ENCODE measurements around the gene PPP1R1B. TPM values are rescaled to one million over a fixed set of nuclear protein-coding genes. Genes with fewer than 3 reads are reported as not detected.

The PPP1R1B gene
- total and polyA plus RNA-seq, 2 of the 4 experiments (the other 2 are of a cell fraction), result not detected

DNA sequence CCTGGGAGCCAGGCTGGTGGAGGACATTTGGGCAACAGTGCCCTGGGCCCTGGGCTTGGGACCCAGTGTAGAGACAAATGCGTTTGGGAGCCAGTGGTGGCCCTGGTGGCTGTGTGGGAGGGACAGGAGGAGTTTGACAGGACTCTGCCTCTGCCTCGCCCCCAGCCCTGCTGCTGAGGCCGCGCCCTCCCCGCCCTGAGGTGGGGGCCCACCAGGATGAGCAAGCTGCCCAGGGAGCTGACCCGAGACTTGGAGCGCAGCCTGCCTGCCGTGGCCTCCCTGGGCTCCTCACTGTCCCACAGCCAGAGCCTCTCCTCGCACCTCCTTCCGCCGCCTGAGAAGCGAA is 26.5 kb downstream of the PPP1R1B start:
- H3K4me3 ChIP-seq (ENCODE audit: insufficient read depth, low read depth, low read length), result no peak overlapping the region
- H2AFZ ChIP-seq (replicated peaks; ENCODE audit: low read length, poor library complexity), result no peak overlapping the region
- no peak for TF ChIP-seq CEBPB (IDR thresholded peaks at IDR 0.05; ENCODE audit: low read depth, low read length)
- no peak for TF ChIP-seq POLR2A (IDR thresholded peaks at IDR 0.05; ENCODE audit: low read depth, low read length)
- TF ChIP-seq NFE2L2 (IDR thresholded peaks at IDR 0.05; ENCODE audit: low read depth, low read length), result no peak
- no peak for TF ChIP-seq MAZ (IDR thresholded peaks at IDR 0.05; ENCODE audit: borderline replicate concordance, low read depth, low read length)
- no peak for TF ChIP-seq RAD21 (IDR thresholded peaks at IDR 0.05; ENCODE audit: low read length)
- TF ChIP-seq MAFK (IDR thresholded peaks at IDR 0.05; ENCODE audit: low read depth, low read length), result no peak
- TF ChIP-seq CTCF (conservative IDR thresholded peaks at IDR 0.05; ENCODE audit: low read depth, low read length), result no peak
- TF ChIP-seq BHLHE40 (IDR thresholded peaks at IDR 0.05; ENCODE audit: low read depth, low read length), result no peak
- TF ChIP-seq CHD1 (IDR thresholded peaks at IDR 0.05; ENCODE audit: low read depth, low read length), result no peak
- peaks cover 12 to 37% of the 10 kb centered on the region in 2 experiments for H3K79me1 ChIP-seq (ENCODE audit: low read depth in 1 of 2, low read length in 2 of 2)
- H3K14ac ChIP-seq (replicated peaks; ENCODE audit: low read depth, low read length), result no peak overlapping the region
- no peak overlapping the region for H3K23ac ChIP-seq (ENCODE audit: low read depth, low read length)
- no peaks in the 10 kb centered on the region for H3K27me3 ChIP-seq (ENCODE audit: control insufficient read depth, insufficient read depth, low read length)
- intact Hi-C loops (cut with micrococcal nuclease) (no loop called here), dilution Hi-C loops (cut with HindIII; ENCODE audit: low sequenced_read_pairs, unreplicated experiment) (no loop called here), in situ Hi-C loops (cut with MboI; ENCODE audit: low sequenced_read_pairs) (no loop called here)
- H3K4me1 ChIP-seq (ENCODE audit: control insufficient read depth, insufficient read depth, low read length), result peaks cover 3% of the 10 kb centered on the region; the same call in 1 of the 2 replicates
- H2BK5ac ChIP-seq (ENCODE audit: low read depth, low read length, poor library complexity, severe bottlenecking), result no peak overlapping the region
- H3K27ac ChIP-seq (ENCODE audit: insufficient read depth, low read length), result no peak overlapping the region
- H2BK120ac ChIP-seq (ENCODE audit: low read depth, low read length), result no peak overlapping the region
- no peak overlapping the region for H3K9ac ChIP-seq (ENCODE audit: low read depth, low read length)
- H3K56ac ChIP-seq (ENCODE audit: extremely low read depth, insufficient read depth, low read length), result no peak overlapping the region
- 80% methylated on average over 5 of the region's 12 CpGs; no CpG with 5 or more reads in 1 of the 2 experiments for WGBS, 2 experiments (ENCODE audit: extremely low coverage in 2 of 2, insufficient read length in 1 of 2)
- no peak overlapping the region for H3K4me2 ChIP-seq (ENCODE audit: low read depth, low read length)
- H2BK15ac ChIP-seq (ENCODE audit: low read depth, low read length), result no peak overlapping the region
- H3K36me3 ChIP-seq (ENCODE audit: control insufficient read depth, insufficient read depth, low read length), result peaks cover 8% of the 10 kb centered on the region
- ATAC-seq (ENCODE audit: low read depth), result no peak
- H3K9me1 ChIP-seq (ENCODE audit: insufficient read depth, low read length), result peaks cover 4% of the 10 kb centered on the region
- H4K8ac ChIP-seq (ENCODE audit: low read depth in 2 of 2, low read length in 2 of 2), result no peak overlapping the region
- no peak overlapping the region for H2AK9ac ChIP-seq (replicated peaks; ENCODE audit: low read depth, low read length, poor library complexity)
- no peak overlapping the region for H2BK20ac ChIP-seq (ENCODE audit: low read depth, low read length)
- POLR2A ChIA-PET (ENCODE audit: unreplicated experiment), result no interaction called here
- H3K4ac ChIP-seq (ENCODE audit: low read depth, low read length), result no peak overlapping the region
- H3K9me3 ChIP-seq (ENCODE audit: control insufficient read depth, insufficient read depth, low read length), result no peaks in the 10 kb centered on the region
- H2AK5ac ChIP-seq (ENCODE audit: low read depth, low read length), result no peak overlapping the region
- no peak overlapping the region for H3K18ac ChIP-seq (ENCODE audit: low read depth, low read length)
- no peak overlapping the region for H4K91ac ChIP-seq (ENCODE audit: insufficient read depth, low read depth, low read length)
- DNase-seq, result no peak
- no TSS peak for BruUV-seq (replicated peaks)
- CTCF ChIA-PET, result interaction anchor here (0.7 to 1.9 kb wide), 4 partner anchors 9 to 34 kb away, joined by 3 to 10 read pairs (median 6); partner anchors contain the start of genes PGAP3 and PNMT
- peaks cover 28% of the 10 kb centered on the region for H4K20me1 ChIP-seq (ENCODE audit: insufficient read depth, low read length)
- no peak overlapping the region for H4K5ac ChIP-seq (ENCODE audit: low read depth, low read length)
